Cardiac septum (tissue), 1 donor: Measurements from ENCODE around the gene GNAQ. TPM values are rescaled to one million over a fixed set of nuclear protein-coding genes. Genes with fewer than 3 reads are reported as not detected.
"Not testable (repeated sequence)": the region's sequence is repeated elsewhere in the genome, so short reads cannot be mapped to it uniquely, and the experiment has no call there.

Source experiments
- DNase-seq: peaks from one replicate; pipeline ENCODE4 v3.0.0-alpha.2; 2020; ENCODE audit warnings: low spot score
- intact Hi-C: fragments of 100-400 bp; cut with DNase I; formaldehyde crosslinking; loops from one replicate; pipeline ENCODE4 v1.14.0; 2022
- total RNA-seq: library from RNA; stranded (reverse); fragmentation: NEBNext Ultra II Directional; extraction: Animal tissue kit (Norgen Biotek cat#: 25700); gene quantifications from one replicate; pipeline ENCODE4 v1.2.1, GENCODE V29; 2021
- donor health status: DM: no; HTN: no; CAD: no.

GNAQ gene
- total RNA-seq, 1 donor from 2014 or later = 14.8 TPM

DNA sequence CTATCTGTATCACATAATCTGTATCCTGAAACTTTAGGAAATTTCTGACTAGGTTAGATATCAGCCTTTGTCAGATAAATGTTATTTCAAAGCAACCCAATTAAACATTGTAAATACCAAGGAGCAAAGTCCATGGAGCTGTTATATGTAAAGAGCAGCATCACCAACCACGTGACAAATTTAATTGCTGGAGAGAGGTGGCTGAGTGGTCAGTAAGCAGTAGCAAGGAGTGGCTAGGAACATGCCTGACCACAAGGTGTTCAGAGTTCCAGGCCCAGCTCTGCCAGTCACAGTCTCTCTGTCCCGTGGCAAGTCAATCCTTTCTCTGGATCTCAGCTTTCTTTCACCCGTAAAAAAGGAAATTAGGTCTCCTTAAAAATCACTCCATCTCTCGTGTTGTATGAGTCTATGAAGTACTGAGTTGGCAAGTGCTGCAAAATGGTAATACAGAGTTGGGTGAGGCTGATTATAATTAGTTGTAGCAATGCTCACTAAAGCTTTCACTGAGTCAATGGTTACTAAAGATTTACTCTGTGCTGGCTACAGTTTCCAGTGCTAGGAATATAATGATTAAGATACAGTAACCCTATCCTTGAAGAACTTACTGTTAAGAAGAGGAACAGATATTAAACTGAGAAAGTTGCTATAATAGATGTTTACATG is 166.1 kb downstream of the GNAQ start:
- intact Hi-C loops = no loop called here
- DNase-seq = no peak

DNA sequence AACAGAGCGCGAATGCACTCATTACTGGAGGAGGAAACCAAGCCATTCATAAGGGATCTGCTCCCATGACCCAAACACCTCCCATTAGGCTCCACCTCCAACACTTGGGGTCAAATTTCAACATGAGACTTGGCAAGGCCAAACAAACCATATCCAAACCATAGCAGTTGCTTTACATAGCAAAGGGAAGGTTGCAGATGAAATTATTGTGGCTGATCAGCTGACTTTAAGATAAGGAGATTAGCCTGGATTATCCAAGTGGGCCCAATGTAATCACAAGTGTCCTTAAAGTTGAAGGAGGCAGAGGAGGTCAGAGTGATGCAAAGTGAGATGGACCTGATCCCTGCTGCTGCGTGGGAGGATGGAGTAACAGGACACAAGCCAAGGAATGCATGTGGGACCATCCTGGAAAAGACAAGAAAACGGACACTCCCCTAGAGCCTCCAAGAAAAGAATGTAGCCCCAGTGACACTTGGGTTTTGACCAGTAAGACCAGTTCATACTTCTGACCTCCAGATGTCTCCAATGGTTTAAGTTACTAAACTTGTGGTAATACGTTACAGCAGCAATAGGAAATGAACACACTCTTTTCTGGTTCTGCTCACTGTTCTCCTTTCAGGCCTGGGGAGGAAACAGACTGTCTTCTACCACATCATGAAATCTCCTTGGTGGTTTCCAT is 167.3 kb downstream of the GNAQ start:
- no peak for DNase-seq
- intact Hi-C loops = no loop called here

- intact Hi-C loops, DNase-seq: not testable (repeated sequence)
Measured at GRCh38 chr9:77863638-77864037, 168.0 kb downstream of the GNAQ start.

- DNase-seq, intact Hi-C loops: not testable (repeated sequence)
Measured at GRCh38 chr9:77860953-77861352, 170.7 kb downstream of the GNAQ start.

- intact Hi-C loops = no loop called here
- no peak for DNase-seq
Measured at GRCh38 chr9:77857513-77858259, 173.9 kb downstream of the GNAQ start.

- intact Hi-C loops = no loop called here
Measured at GRCh38 chr9:77856615-77857014, 175.0 kb downstream of the GNAQ start.

GRCh38 chr9:77854916-77855311 is 176.7 kb downstream of the GNAQ start:
- intact Hi-C loops = no loop called here
- no peak for DNase-seq

More at GRCh38 chr9:77856615-77857014, 175.0 kb downstream of the GNAQ start:
- DNase-seq = no peak

DNA sequence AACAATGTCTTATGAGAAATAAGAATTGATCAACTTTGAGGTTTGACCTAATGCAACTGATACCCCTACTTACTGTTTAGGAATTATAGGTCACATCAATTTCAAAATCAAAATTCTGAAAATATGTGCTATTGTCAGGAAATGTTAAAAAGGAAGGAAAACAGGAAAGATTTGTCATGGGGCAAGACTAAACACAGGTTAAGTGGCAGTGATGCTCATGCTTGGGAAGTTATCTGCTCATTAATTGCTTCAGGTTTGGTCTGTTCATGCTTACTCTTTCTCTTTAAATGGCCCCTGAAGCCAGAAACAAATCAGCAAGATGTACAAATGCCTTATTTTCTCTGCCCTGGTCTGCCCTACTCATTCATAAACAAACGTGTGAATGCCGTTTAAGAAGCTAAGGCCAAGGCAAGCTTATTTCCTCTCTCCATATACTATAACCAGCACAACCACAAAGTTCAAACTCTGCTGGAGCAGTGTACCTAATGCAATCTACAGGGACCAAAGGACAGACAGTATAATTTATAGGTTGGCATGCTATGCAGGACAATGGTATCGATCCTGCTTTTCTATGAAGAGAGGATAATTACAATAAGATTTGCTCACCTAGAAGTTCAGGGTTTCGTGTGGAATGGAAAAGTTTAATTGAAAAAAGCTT is 177.2 kb downstream of the GNAQ start:
- intact Hi-C loops = no loop called here

GRCh38 chr9:77853716-77854115 is 177.9 kb downstream of the GNAQ start:
- intact Hi-C loops = no loop called here
- no peak for DNase-seq

More for the DNA sequence above, 177.2 kb downstream of the GNAQ start:
- no peak for DNase-seq

DNA sequence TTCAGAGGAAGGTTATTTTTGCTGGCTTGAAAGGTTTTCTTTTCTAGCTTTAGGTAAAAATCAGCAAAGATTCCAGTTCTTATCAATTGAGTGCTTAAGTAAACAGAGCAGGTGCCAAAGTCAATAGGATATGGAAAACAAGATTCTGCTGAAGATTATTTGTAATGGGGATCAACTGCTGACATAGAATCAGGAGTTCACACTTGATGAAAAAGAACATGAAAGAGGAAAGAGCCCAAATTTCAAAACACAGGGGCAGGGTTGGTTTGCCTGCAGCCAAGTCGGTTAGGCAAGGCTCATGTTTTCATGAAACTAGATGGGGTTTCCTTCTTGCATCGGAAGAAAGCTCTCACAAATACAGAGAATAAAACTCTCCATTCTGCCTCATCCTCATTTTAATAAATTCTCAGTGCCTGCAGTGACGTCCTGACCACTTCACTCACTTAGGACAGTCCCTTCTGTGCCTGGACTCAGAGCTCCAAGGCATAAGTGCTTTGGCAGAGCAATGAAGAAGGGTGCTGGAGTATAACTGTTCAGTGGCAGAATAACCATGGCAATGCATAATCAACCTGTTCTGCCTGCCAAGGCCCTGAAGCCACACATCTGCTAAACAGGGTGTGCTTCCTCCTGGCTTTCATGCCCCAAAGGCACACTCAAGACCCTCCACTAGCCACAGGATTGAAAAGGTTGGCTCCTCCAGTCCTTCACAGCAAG is 179.6 kb downstream of the GNAQ start:
- no peak for DNase-seq
- intact Hi-C loops = no loop called here

- DNase-seq = no peak
- intact Hi-C loops = loop anchor here (5.0 kb wide), 2 partner anchors 128 to 183 kb away; partner anchors contain the start of gene GNAQ
Measured at GRCh38 chr9:77848897-77849296, 182.7 kb downstream of the GNAQ start.

DNA sequence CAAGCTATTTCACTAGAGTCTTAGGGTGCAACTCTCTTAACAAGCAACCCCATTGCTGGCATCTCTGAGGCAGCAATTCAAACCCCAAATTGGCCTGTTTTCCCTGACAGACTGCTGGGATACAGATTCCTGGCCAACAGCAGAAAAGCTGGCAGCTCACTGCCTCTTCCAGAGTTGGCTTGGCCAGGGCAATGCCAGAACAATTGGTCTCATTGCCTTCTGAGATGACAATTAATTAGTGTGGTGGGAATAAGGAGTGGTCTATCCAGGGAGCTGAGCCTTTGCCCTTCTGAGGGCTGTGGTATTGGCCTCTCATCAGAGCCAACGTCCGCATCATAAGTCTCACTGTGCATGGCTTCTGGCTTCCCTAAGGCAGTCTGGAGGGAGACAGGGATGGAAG is 183.2 kb downstream of the GNAQ start:
- DNase-seq = no peak
- intact Hi-C loops = loop anchor here (5.0 kb wide), 2 partner anchors 129 to 184 kb away; partner anchors contain the start of gene GNAQ

- intact Hi-C loops = loop anchor here (2.0 to 5.0 kb wide), 3 partner anchors 63 to 185 kb away; partner anchors contain the start of gene GNAQ
Measured at GRCh38 chr9:77847626-77848025, 184.0 kb downstream of the GNAQ start.

DNA sequence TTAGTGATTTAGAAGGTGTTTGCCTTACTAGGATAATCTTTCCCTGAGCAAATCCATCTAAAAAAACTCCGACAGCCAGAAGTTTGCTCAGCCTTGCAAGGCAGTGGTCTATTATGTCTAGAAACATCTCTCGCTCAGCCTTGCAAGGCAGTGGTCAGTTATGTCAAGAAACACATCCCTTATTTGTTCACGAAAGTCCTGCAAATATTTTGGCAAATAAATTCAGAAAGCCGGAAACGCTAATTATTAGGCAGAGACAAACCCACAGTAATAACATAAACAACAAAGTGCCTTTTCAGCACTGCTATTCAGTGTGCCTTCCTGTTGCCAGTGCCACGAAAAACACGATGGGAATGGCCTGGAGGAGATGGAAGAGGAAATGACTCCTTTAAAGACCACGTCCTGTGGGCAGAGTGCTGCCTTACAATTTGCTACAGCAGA is 184.5 kb downstream of the GNAQ start:
- intact Hi-C loops = loop anchor here (2.0 to 5.0 kb wide), 3 partner anchors 64 to 185 kb away; partner anchors contain the start of gene GNAQ
- DNase-seq = no peak

More at GRCh38 chr9:77847626-77848025, 184.0 kb downstream of the GNAQ start:
- no peak for DNase-seq

DNA sequence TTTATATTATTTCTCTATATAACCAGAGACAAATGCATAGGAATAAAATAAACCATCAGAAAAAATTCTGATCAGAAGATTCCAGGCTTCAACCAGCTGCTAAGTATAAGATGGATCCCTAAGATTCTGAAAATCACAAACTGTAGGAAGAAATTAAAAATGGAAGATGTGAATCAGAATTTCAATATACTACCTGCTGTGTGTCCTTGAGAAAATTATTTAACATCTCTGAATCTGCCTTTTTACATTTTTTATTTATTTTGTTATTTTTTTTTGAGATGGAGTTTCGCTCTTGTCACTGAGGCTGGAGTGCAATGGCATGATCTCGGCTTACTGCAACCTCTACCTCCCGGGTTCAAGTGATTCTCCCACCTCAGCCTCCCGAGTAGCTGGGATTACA is 187.2 kb downstream of the GNAQ start:
- no peak for DNase-seq
- intact Hi-C loops = no loop called here

DNA sequence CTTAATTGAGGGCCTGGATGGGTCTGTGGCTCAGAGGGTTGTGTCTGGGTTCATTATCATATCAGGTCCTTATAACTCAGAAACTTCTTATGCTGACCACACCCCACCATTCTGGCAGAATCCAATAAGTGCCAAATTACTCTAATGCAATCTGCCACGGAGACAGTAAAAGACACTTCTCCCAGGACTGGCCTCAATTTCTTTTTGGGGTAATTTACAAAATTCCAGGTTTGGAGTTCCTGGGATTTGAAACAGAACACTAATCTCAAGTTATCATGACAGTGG is 187.8 kb downstream of the GNAQ start:
- DNase-seq = no peak
- intact Hi-C loops = no loop called here

- intact Hi-C loops = no loop called here
- DNase-seq = no peak
Measured at GRCh38 chr9:77843076-77843870, 188.3 kb downstream of the GNAQ start.

DNA sequence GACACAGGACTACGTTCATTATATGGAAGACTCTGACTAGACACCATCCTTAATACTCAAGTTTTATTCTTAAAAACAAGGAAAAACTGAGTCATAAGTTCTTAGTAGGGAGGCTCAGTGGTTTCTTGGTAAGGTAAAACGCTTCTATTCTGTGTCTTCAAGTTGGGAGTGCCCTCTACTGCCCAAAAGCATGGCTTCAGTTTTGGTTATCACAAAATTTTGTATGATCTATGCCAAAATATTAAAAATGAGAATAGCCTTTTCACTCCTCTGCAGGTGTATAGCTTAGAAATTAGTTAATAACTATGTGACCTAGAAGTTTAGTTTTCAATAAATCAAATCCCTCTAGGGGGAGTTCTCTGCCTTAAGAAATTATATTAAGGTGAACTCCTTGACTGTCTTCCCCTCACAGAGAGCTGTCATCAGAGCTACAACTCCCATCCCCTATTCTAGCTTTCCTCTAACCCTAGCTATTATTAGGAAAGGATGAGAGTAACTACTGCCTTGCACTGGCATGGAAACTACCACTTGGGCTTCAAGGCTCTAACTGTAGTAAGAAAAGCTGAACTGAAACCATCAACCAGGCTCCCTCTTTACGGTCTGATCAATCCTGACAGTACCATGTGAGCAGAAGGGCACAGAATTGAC is 189.7 kb downstream of the GNAQ start:
- no peak for DNase-seq
- intact Hi-C loops = no loop called here
